ENCODE measurements around the gene DNAH17.
A peak's percentile ranks its signal among the peaks of the same experiment; 100 is the strongest.

Gene DNAH17

GRCh38 chr17:78397681-78398101 is 179.5 kb downstream of the DNAH17 start:
- H3K4me3 ChIP-seq (ENCODE audit: low read depth, low read length): no peak overlapping the region
- DNase-seq (ENCODE audit: low read depth): no peak
- TF ChIP-seq, protein P1, sequence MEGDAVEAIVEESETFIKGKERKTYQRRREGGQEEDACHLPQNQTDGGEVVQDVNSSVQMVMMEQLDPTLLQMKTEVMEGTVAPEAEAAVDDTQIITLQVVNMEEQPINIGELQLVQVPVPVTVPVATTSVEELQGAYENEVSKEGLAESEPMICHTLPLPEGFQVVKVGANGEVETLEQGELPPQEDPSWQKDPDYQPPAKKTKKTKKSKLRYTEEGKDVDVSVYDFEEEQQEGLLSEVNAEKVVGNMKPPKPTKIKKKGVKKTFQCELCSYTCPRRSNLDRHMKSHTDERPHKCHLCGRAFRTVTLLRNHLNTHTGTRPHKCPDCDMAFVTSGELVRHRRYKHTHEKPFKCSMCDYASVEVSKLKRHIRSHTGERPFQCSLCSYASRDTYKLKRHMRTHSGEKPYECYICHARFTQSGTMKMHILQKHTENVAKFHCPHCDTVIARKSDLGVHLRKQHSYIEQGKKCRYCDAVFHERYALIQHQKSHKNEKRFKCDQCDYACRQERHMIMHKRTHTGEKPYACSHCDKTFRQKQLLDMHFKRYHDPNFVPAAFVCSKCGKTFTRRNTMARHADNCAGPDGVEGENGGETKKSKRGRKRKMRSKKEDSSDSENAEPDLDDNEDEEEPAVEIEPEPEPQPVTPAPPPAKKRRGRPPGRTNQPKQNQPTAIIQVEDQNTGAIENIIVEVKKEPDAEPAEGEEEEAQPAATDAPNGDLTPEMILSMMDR (conservative IDR thresholded peaks at IDR 0.05; ENCODE audit: low read depth, low read length): no peak

DNA sequence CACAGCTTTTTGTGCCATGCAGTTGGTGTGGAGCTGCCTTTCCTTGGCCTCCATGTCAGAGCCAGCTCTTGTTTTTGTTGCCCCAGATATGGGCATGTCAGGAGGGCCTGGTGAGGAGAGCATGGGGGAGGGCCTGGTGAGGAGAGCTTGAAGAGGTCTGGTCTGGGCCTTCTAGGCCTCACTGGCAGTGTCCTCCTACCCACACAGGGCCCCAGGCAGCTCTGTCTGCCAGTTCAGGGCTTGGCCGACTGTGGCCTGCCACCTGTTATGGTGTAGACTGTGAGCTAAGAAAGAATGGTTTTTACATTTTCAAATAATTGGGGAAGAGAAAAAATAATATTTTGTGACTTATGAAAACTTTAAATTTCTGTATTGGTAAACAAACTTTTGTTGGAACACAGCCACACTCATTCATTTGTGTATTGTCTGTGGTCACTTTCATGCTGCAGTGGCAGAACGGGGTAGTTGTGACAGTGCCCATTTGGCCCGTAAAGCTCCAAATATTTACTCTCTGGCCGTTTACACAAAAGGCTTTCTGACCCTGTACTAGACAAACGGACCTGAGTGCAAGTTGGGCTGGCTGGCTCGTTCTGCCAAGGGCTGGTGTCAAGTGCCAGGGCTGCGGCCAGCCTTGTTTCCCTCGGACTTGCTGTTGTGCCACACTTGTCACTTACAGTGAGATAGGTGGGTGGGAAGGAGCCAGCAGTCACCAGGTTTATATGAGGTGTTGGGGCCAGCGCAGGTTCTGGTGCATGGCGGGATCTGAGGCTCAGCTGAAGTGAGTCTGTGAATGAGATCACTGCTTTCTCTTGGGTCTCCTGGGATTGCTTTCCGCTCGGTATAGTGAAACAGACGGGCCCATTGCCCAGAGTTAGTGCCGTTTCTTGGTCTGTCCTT is 180.5 kb downstream of the DNAH17 start:
- TF ChIP-seq, protein P1 (conservative IDR thresholded peaks at IDR 0.05; ENCODE audit: low read depth, low read length): no peak
- DNase-seq (ENCODE audit: low read depth): no peak
- no peak overlapping the region for H3K4me3 ChIP-seq (ENCODE audit: low read depth, low read length)

DNA sequence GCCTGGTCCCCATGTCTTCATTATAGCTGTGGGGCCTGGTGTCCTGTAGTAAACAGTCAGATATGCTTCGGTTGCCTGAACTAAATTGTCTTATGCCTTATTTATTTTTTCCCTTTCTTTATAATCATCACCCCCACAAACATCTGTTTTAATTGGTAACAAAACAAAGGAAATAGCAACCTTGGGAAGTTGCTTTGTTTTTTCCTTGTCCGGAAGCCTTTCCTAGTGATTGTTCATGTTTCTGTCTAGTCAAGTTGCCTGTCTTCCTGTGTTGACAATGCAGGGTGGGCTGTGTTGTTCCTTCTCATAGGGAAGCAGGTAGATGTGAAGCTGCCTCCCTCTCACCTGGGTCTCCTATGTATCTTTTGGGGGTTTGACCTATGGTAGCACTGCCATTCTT is 182.0 kb downstream of the DNAH17 start:
- no peak for DNase-seq (ENCODE audit: low read depth)
- H3K4me3 ChIP-seq (ENCODE audit: low read depth, low read length): no peak overlapping the region
- TF ChIP-seq, protein P1 (conservative IDR thresholded peaks at IDR 0.05; ENCODE audit: low read depth, low read length): no peak

DNA sequence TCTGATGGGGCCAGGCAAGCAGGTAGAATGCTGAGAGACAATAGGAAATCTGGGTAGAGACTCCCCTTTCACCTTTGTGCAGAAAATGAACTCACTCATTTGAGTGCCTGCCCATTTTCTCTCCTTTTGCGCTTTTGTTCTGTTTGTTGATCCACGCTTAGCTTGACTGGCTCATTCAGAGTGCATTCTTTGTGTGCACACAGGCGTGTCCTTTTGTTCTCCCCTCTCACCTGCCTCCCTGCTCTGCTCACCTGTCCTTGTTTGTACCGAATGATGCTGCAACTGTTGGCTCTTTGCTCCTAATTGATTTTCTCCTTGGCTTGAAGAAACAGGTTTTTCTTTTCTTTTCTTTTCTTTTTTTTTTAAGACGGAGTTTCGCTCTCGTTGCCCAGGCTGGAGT is 183.0 kb downstream of the DNAH17 start:
- DNase-seq (ENCODE audit: low read depth): no peak
- H3K4me3 ChIP-seq (ENCODE audit: low read depth, low read length): no peak overlapping the region
- TF ChIP-seq, protein P1 (conservative IDR thresholded peaks at IDR 0.05; ENCODE audit: low read depth, low read length): no peak

DNA sequence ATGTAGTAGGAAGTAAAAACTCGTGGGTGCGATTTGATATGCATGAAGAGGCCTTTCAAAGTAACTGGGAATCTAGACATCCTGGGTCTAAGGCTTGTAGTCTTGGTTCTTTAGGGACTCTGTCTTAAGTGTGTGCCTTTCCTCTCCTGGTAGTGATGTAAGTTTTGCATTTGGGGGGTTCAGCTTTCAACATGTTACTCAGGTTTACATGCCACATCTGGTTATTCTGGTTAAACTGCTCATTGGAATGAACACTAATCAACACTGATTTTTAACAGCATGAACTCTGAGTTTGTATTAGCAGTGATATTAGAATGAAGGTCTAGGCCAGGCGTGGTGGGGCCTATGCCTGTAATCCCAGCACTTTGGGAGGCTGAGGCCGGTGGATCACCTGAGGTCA is 183.6 kb downstream of the DNAH17 start:
- TF ChIP-seq, protein P1 (conservative IDR thresholded peaks at IDR 0.05; ENCODE audit: low read depth, low read length): no peak
- H3K4me3 ChIP-seq (ENCODE audit: low read depth, low read length): no peak overlapping the region
- no peak for DNase-seq (ENCODE audit: low read depth)

DNA sequence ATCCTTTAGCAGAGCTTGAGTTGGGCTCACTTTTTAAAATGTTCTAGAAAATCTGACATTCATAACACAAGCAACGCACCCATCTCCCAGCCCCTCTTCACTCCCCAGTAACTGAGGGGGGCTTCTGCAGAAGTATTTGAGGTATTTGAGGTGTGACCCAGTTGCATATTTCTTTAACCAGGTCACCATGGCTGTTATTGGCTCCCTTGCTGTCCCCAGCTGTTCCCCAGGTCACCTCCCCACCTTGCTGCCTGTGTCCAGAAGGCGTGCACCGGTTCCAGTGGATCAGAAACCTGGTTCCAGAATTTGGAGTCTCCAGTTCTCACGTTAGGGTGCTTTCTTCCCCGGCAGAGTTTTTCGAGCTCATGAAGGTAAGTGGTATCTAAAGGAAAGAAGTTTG is 184.9 kb downstream of the DNAH17 start:
- DNase-seq (ENCODE audit: low read depth): no peak
- TF ChIP-seq, protein P1 (conservative IDR thresholded peaks at IDR 0.05; ENCODE audit: low read depth, low read length): no peak
- no peak overlapping the region for H3K4me3 ChIP-seq (ENCODE audit: low read depth, low read length)

- TF ChIP-seq, protein P1 (conservative IDR thresholded peaks at IDR 0.05; ENCODE audit: low read depth, low read length): no peak
- DNase-seq (ENCODE audit: low read depth): peak; percentile 67
These were observed 185.4 kb downstream of the DNAH17 start for GRCh38 chr17:78391843-78392242.

More at GRCh38 chr17:78391843-78392242, 185.4 kb downstream of the DNAH17 start:
- no peak overlapping the region for H3K4me3 ChIP-seq (ENCODE audit: low read depth, low read length)

All from choroid plexus epithelial cell (primary cell).